Ovary (tissue), 3 donors: Measurements from ENCODE around the gene ARHGAP10.

Source experiments
- POLR2A ChIP-seq: fragments of 450-650 bp; IDR thresholded peaks from one replicate; pipeline ENCODE4 v1.6.1; 2017; ENCODE audit warnings: antibody characterized with exemption, mild to moderate bottlenecking, moderate library complexity
- TF ChIP-seq, protein P1 (sequence below), 3 donors: fragments of 450-650 bp in 2 of 3; fragments of 200-600 bp in 1 of 3; IDR thresholded peaks; one replicate each; pipeline versions ENCODE4 v1.5.1 to v1.8.0; 2016 to 2022; ENCODE audit warnings: antibody characterized with exemption in 3 of 3, mild to moderate bottlenecking in 1 of 3
- donor health status: DM: no; HTN: no; CAD: no.

- TF ChIP-seq, protein P1, sequence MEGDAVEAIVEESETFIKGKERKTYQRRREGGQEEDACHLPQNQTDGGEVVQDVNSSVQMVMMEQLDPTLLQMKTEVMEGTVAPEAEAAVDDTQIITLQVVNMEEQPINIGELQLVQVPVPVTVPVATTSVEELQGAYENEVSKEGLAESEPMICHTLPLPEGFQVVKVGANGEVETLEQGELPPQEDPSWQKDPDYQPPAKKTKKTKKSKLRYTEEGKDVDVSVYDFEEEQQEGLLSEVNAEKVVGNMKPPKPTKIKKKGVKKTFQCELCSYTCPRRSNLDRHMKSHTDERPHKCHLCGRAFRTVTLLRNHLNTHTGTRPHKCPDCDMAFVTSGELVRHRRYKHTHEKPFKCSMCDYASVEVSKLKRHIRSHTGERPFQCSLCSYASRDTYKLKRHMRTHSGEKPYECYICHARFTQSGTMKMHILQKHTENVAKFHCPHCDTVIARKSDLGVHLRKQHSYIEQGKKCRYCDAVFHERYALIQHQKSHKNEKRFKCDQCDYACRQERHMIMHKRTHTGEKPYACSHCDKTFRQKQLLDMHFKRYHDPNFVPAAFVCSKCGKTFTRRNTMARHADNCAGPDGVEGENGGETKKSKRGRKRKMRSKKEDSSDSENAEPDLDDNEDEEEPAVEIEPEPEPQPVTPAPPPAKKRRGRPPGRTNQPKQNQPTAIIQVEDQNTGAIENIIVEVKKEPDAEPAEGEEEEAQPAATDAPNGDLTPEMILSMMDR (IDR thresholded peaks at IDR 0.05), result no peak
- no peak for TF ChIP-seq POLR2A
These were observed 361.2 kb downstream of the ARHGAP10 start for GRCh38 chr4:148093065-148093464.
